C4-2B (cell line): ENCODE results near the gene NOXA1.

ENCODE experiments used
- ZFX ChIP-seq: fragments of 450-650 bp; IDR thresholded peaks from 2 replicates; pipeline ENCODE4 v1.6.1; 2017
- TF ChIP-seq, protein P1 (sequence below): fragments of 450-650 bp; conservative IDR thresholded peaks from 2 replicates; pipeline ENCODE4 v1.5.1; 2017; ENCODE audit warnings: mild to moderate bottlenecking

- TF ChIP-seq, protein P1, sequence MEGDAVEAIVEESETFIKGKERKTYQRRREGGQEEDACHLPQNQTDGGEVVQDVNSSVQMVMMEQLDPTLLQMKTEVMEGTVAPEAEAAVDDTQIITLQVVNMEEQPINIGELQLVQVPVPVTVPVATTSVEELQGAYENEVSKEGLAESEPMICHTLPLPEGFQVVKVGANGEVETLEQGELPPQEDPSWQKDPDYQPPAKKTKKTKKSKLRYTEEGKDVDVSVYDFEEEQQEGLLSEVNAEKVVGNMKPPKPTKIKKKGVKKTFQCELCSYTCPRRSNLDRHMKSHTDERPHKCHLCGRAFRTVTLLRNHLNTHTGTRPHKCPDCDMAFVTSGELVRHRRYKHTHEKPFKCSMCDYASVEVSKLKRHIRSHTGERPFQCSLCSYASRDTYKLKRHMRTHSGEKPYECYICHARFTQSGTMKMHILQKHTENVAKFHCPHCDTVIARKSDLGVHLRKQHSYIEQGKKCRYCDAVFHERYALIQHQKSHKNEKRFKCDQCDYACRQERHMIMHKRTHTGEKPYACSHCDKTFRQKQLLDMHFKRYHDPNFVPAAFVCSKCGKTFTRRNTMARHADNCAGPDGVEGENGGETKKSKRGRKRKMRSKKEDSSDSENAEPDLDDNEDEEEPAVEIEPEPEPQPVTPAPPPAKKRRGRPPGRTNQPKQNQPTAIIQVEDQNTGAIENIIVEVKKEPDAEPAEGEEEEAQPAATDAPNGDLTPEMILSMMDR = no peak
- TF ChIP-seq ZFX = no peak
Observed at GRCh38 chr9:137375321-137376058, 47.7 kb upstream of the NOXA1 start.
